Keratinocyte (primary cell): ENCODE measurements around the gene FCRL3. TPM values are rescaled to one million over a fixed set of nuclear protein-coding genes. Genes with fewer than 3 reads are reported as not detected.

Experiments used
- DNase-seq: peaks from one replicate; pipeline ENCODE4 v3.0.0-alpha.2; 2011; ENCODE audit warnings: low read depth, missing footprints, low spot score
- FAIRE-seq: peaks from 2 replicates; lab custom pipeline; 2011; peaks lifted over from hg19 to GRCh38; lab: Jason Lieb, UNC
- H2AFZ ChIP-seq: 2 replicates; pipeline ENCODE4 v1.6.0; 2012; ENCODE audit warnings: low read length, control low read depth, inconsistent platforms; ENCODE audit not compliant: control insufficient read depth
- H3K27ac ChIP-seq: 2 replicates; pipeline ENCODE4 v1.5.1; 2011; ENCODE audit warnings: low read length; ENCODE audit not compliant: control insufficient read depth, insufficient read depth
- H3K27me3 ChIP-seq: 3 replicates; pipeline ENCODE4 v1.6.0; 2011; ENCODE audit warnings: low read length; ENCODE audit not compliant: control insufficient read depth, insufficient read depth; ENCODE audit errors: extremely low read depth
- H3K36me3 ChIP-seq, 2 experiments: 2 replicates in 1 of 2; 3 replicates in 1 of 2; pipeline ENCODE4 v1.5.1; 2011; ENCODE audit warnings: low read length in 2 of 2, mild to moderate bottlenecking in 1 of 2; ENCODE audit not compliant: control insufficient read depth in 2 of 2, insufficient read depth in 2 of 2; ENCODE audit errors: extremely low read depth in 1 of 2
- H3K4me1 ChIP-seq: 3 replicates; pipeline ENCODE4 v1.5.1; 2011; ENCODE audit warnings: low read length; ENCODE audit not compliant: control insufficient read depth, insufficient read depth; ENCODE audit errors: extremely low read depth
- H3K4me2 ChIP-seq: 3 replicates; pipeline ENCODE4 v1.6.0; 2011; ENCODE audit warnings: low read depth, low read length; ENCODE audit not compliant: control insufficient read depth, insufficient read depth; ENCODE audit errors: extremely low read depth
- H3K4me3 ChIP-seq, 3 experiments: fragments of 200-600 bp in 1 of 3; sonication (generic) in 1 of 3; 2 replicates in 2 of 3; 3 replicates in 1 of 3; pipeline ENCODE4 v1.5.1; 2011 to 2016; ENCODE audit warnings: low read length in 3 of 3, mild to moderate bottlenecking in 3 of 3, control low read depth in 2 of 3, inconsistent platforms in 1 of 3, low read depth in 1 of 3, mixed read lengths in 1 of 3, mixed run types in 1 of 3, moderate library complexity in 1 of 3; ENCODE audit not compliant: control insufficient read depth in 2 of 3, insufficient read depth in 2 of 3; ENCODE audit errors: extremely low read depth in 1 of 3
- H3K79me2 ChIP-seq: 2 replicates; pipeline ENCODE4 v1.6.0; 2012; ENCODE audit warnings: low read length; ENCODE audit not compliant: control insufficient read depth, insufficient read depth
- H3K9ac ChIP-seq: 3 replicates; pipeline ENCODE4 v1.6.0; 2011; ENCODE audit warnings: low read length; ENCODE audit not compliant: control insufficient read depth, insufficient read depth; ENCODE audit errors: extremely low read depth
- H3K9me1 ChIP-seq: 3 replicates; pipeline ENCODE4 v1.6.0; 2011; ENCODE audit warnings: low read length; ENCODE audit not compliant: control insufficient read depth, insufficient read depth; ENCODE audit errors: extremely low read depth
- H3K9me3 ChIP-seq: 2 replicates; pipeline ENCODE4 v1.5.1; 2012; ENCODE audit warnings: low read depth, low read length; ENCODE audit not compliant: control insufficient read depth
- H4K20me1 ChIP-seq: 3 replicates; pipeline ENCODE4 v1.6.0; 2011; ENCODE audit warnings: low read length; ENCODE audit not compliant: control insufficient read depth, insufficient read depth; ENCODE audit errors: extremely low read depth
- CTCF ChIP-seq, 3 experiments: IDR thresholded peaks in 1 of 3; conservative IDR thresholded peaks in 1 of 3; optimal IDR thresholded peaks in 1 of 3; 2 replicates in 2 of 3; 3 replicates in 1 of 3; pipeline versions ENCODE3 to v1.5.1; 2011; ENCODE audit warnings: low read length in 3 of 3, mild to moderate bottlenecking in 3 of 3, moderate library complexity in 2 of 3, control low read depth in 1 of 3, inconsistent platforms in 1 of 3; ENCODE audit not compliant: insufficient read depth in 2 of 3; ENCODE audit errors: extremely low read depth in 1 of 3
- EZH2 ChIP-seq: IDR thresholded peaks from one replicate; pipeline ENCODE4 v1.6.1; 2012; ENCODE audit warnings: inconsistent platforms, mild to moderate bottlenecking, low read length, moderate library complexity
- dilution Hi-C: fragments of 300-500 bp; cut with MboI; formaldehyde crosslinking; loops from one replicate; pipeline ENCODE4 v1.7.0; 2020; ENCODE audit warnings: low sequenced_read_pairs; ENCODE audit not compliant: extremely low pct_ligation_motif_present
- polyA plus RNA-seq, 5 experiments: library from polyadenylated mRNA; depleted of rRNA in 3 of 5; stranded (reverse) in 3 of 5; stranded (forward) in 1 of 5; unstranded in 1 of 5; fragments of >200 nt; gene quantifications; 1 replicate in 1 of 5; 2 replicates in 3 of 5; 3 replicates in 1 of 5; pipeline versions ENCODE4 v1.2.1 to v1.2.3, GENCODE V29; 2011 to 2012; ENCODE audit warnings: missing spikeins in 2 of 5, low read depth in 1 of 5, low replicate concordance in 1 of 5

The FCRL3 gene
- polyA plus RNA-seq, 1 donor (not counting 4 experiments of a cell fraction or from before 2014, with no cell fraction given) = not detected

GRCh38 chr1:157646144-157646543, 54.4 kb downstream of the FCRL3 start:
- dilution Hi-C loops = no loop called here
- Histone ChIP-seq H3K9me3 (no peaks in the 10 kb centered on the region), H3K79me2 (no peaks in the 10 kb centered on the region), H3K9ac (no peak overlapping the region), H3K27ac (no peak overlapping the region), H3K9me1 (no peaks in the 10 kb centered on the region), H3K36me3 (no peaks in the 10 kb centered on the region), H3K27me3 (no peaks in the 10 kb centered on the region), H3K4me1 (no peaks in the 10 kb centered on the region), H2AFZ (no peak overlapping the region), H3K4me2 (no peak overlapping the region), H3K4me3 (no peak overlapping the region), H4K20me1 (no peaks in the 10 kb centered on the region)
- TF ChIP-seq CTCF (optimal IDR thresholded peaks at IDR 0.05 in 1 of 3, IDR thresholded peaks at IDR 0.05 in 1 of 3, conservative IDR thresholded peaks at IDR 0.05 in 1 of 3; ENCODE audit: extremely low read depth in 1 of 3, insufficient read depth in 2 of 3, low read length in 3 of 3) (no peak), EZH2 (no peak)
- no peak for DNase-seq
- FAIRE-seq = no peak

GRCh38 chr1:157641177-157641576, 59.4 kb downstream of the FCRL3 start:
- TF ChIP-seq CTCF (optimal IDR thresholded peaks at IDR 0.05 in 1 of 3, IDR thresholded peaks at IDR 0.05 in 1 of 3, conservative IDR thresholded peaks at IDR 0.05 in 1 of 3; ENCODE audit: extremely low read depth in 1 of 3, insufficient read depth in 2 of 3, low read length in 3 of 3) = no peak
- no peak for TF ChIP-seq EZH2
- dilution Hi-C loops = no loop called here
- Histone ChIP-seq H2AFZ (no peak overlapping the region), H3K9ac (no peak overlapping the region), H3K9me3 (no peaks in the 10 kb centered on the region), H3K36me3 (no peaks in the 10 kb centered on the region), H3K79me2 (no peaks in the 10 kb centered on the region), H3K4me2 (no peak overlapping the region), H4K20me1 (no peaks in the 10 kb centered on the region), H3K27ac (no peak overlapping the region), H3K27me3 (no peaks in the 10 kb centered on the region), H3K9me1 (no peaks in the 10 kb centered on the region), H3K4me3 (no peak overlapping the region), H3K4me1 (no peaks in the 10 kb centered on the region)
- DNase-seq (no peak), FAIRE-seq (no peak)
